ENCODE results near the gene P2RY14. TPM values are rescaled to one million over a fixed set of nuclear protein-coding genes. Genes with fewer than 3 reads are reported as not detected.
A peak's percentile ranks its signal among the peaks of the same experiment; 100 is the strongest.

Gene P2RY14
- total RNA-seq: 10 to 100 TPM in 3 of 4 donors, 1 to 10 TPM in 1; 3.0 to 14.2 (median 12.4) TPM

- Histone ChIP-seq H3K27me3 (no peaks in the 10 kb centered on the region), H3K36me3 (no peaks in the 10 kb centered on the region), H3K9me3 (no peaks in the 10 kb centered on the region), H3K4me3 (peak within 1 kb of the TSS in 2 of 4 donors; percentile 24 to 30), H3K27ac (replicated peaks in 1 of 4) (peak within 1 kb of the TSS in 2 of 4 donors; percentile 20 to 38), H3K4me1 (peaks cover 0 to 39% (median 9%) of the 10 kb centered on the region in 4 donors)
- 51% methylated on average over 4 of the region's 4 CpGs for WGBS
- DNase-seq (ENCODE audit: extremely low spot score): no peak
- TF ChIP-seq CTCF (IDR thresholded peaks at IDR 0.05) (no peak), POLR2A (IDR thresholded peaks at IDR 0.05; ENCODE audit: low read depth) (no peak), EP300 (IDR thresholded peaks at IDR 0.05) (no peak), POLR2AphosphoS5 (IDR thresholded peaks at IDR 0.05) (no peak)
- intact Hi-C loops (cut with DNase I): no loop called here
Observed at GRCh38 chr3:151278230-151278629, at the start of gene P2RY14. TSS of gene P2RY14 (minus strand) at chr3:151278542. CDS start at chr3:151214316, 64,226 bp downstream.

- Histone ChIP-seq H3K36me3 (no peaks in the 10 kb centered on the region), H3K27ac (replicated peaks in 1 of 4) (no peak overlapping the region), H3K4me1 (peaks cover 0 to 8% (median 4%) of the 10 kb centered on the region in 4 donors), H3K27me3 (no peaks in the 10 kb centered on the region), H3K4me3 (peak overlapping the region; percentile 5 to 28 (median 8)), H3K9me3 (no peaks in the 10 kb centered on the region)
- 25% methylated on average over 3 of the region's 3 CpGs for WGBS
- intact Hi-C loops (cut with DNase I): no loop called here
- TF ChIP-seq EP300 (IDR thresholded peaks at IDR 0.05): no peak
- peak; percentile 28 to 74 (median 56) for TF ChIP-seq CTCF (IDR thresholded peaks at IDR 0.05)
- TF ChIP-seq POLR2A (IDR thresholded peaks at IDR 0.05; ENCODE audit: low read depth): no peak
- no peak for TF ChIP-seq POLR2AphosphoS5 (IDR thresholded peaks at IDR 0.05)
- no peak for DNase-seq (ENCODE audit: extremely low spot score)
Observed at GRCh38 chr3:151327571-151328198, 49.3 kb upstream of the P2RY14 start.

GRCh38 chr3:151322511-151322910 lies 44.2 kb upstream of the P2RY14 start:
- Histone ChIP-seq H3K27me3 (no peaks in the 10 kb centered on the region), H3K4me3 (no peak overlapping the region), H3K9me3 (no peaks in the 10 kb centered on the region), H3K27ac (replicated peaks in 1 of 4) (no peak overlapping the region), H3K4me1 (peaks cover 0 to 4% (median 2%) of the 10 kb centered on the region in 4 donors), H3K36me3 (no peaks in the 10 kb centered on the region)
- no peak for TF ChIP-seq CTCF (IDR thresholded peaks at IDR 0.05)
- TF ChIP-seq POLR2A (IDR thresholded peaks at IDR 0.05; ENCODE audit: low read depth): no peak
- no peak for TF ChIP-seq EP300 (IDR thresholded peaks at IDR 0.05)
- TF ChIP-seq POLR2AphosphoS5 (IDR thresholded peaks at IDR 0.05): no peak
- intact Hi-C loops (cut with DNase I): no loop called here
- DNase-seq (ENCODE audit: extremely low spot score): no peak
- WGBS: 78% methylated on average over 1 of the region's 1 CpG

- Histone ChIP-seq H3K4me1 (no peaks in the 10 kb centered on the region), H3K27me3 (no peaks in the 10 kb centered on the region), H3K27ac (replicated peaks in 1 of 4) (no peak overlapping the region), H3K9me3 (no peaks in the 10 kb centered on the region), H3K36me3 (no peaks in the 10 kb centered on the region), H3K4me3 (no peak overlapping the region)
- intact Hi-C loops (cut with DNase I): no loop called here
- WGBS: 48% methylated on average over 1 of the region's 1 CpG
- TF ChIP-seq POLR2A (IDR thresholded peaks at IDR 0.05; ENCODE audit: low read depth) (no peak), EP300 (IDR thresholded peaks at IDR 0.05) (no peak), POLR2AphosphoS5 (IDR thresholded peaks at IDR 0.05) (no peak), CTCF (IDR thresholded peaks at IDR 0.05) (no peak)
- DNase-seq (ENCODE audit: extremely low spot score): no peak
Observed at GRCh38 chr3:151321526-151321925, 43.2 kb upstream of the P2RY14 start.

GRCh38 chr3:151320131-151320530 lies 41.8 kb upstream of the P2RY14 start:
- intact Hi-C loops (cut with DNase I): no loop called here
- H3K27ac ChIP-seq (replicated peaks in 1 of 4): no peak overlapping the region
- no peak for TF ChIP-seq EP300 (IDR thresholded peaks at IDR 0.05)
- no peak for TF ChIP-seq POLR2A (IDR thresholded peaks at IDR 0.05; ENCODE audit: low read depth)
- TF ChIP-seq POLR2AphosphoS5 (IDR thresholded peaks at IDR 0.05): no peak
- no peak for TF ChIP-seq CTCF (IDR thresholded peaks at IDR 0.05)
- no peaks in the 10 kb centered on the region for H3K4me1 ChIP-seq
- no peaks in the 10 kb centered on the region for H3K36me3 ChIP-seq
- H3K4me3 ChIP-seq: no peak overlapping the region
- H3K27me3 ChIP-seq: no peaks in the 10 kb centered on the region
- DNase-seq (ENCODE audit: extremely low spot score): no peak
- WGBS: 84% methylated on average over 2 of the region's 2 CpGs
- H3K9me3 ChIP-seq: no peaks in the 10 kb centered on the region

All from esophagus muscularis mucosa (tissue), 4 donors.